Measurements from ENCODE around the gene SRPRA. TPM values are rescaled to one million over a fixed set of nuclear protein-coding genes. Genes with fewer than 3 reads are reported as not detected.

Gene SRPRA
- total and polyA plus RNA-seq, 2 donors (not counting 1 experiment from before 2014, with no cell fraction given): 115 to 136 TPM

- WGBS (ENCODE audit: insufficient coverage): 89% methylated on average over 4 of the region's 5 CpGs
- Histone ChIP-seq H3K4me3 (ENCODE audit: control extremely low read depth in 1 of 5, extremely low read depth in 1 of 5, insufficient read depth in 1 of 5, low read depth in 2 of 5, low read length in 4 of 5) (no peak overlapping the region), H4K20me1 (ENCODE audit: control insufficient read depth, insufficient read depth, low read length, poor library complexity, severe bottlenecking) (no peaks in the 10 kb centered on the region), H3K79me2 (ENCODE audit: control insufficient read depth, insufficient read depth, low read length) (peaks cover 3% of the 10 kb centered on the region), H3K27ac (ENCODE audit: low read length in 2 of 2) (no peak overlapping the region), H3K9ac (ENCODE audit: low read length) (no peak overlapping the region), H3K9me3 (ENCODE audit: control extremely low read depth in 1 of 3, control insufficient read depth in 2 of 3, insufficient read depth in 1 of 3, low read length in 2 of 3) (no peaks in the 10 kb centered on the region), H3K4me1 (ENCODE audit: control insufficient read depth in 2 of 2, insufficient read depth in 2 of 2, low read length in 2 of 2) (peaks cover 4 to 5% of the 10 kb centered on the region in 2 donors), H2AFZ (ENCODE audit: insufficient read depth, low read depth, low read length, poor library complexity, severe bottlenecking) (no peak overlapping the region), H3K36me3 (replicated peaks in 1 of 2; ENCODE audit: control extremely low read depth in 1 of 2, control insufficient read depth in 1 of 2, extremely low read depth in 1 of 2, insufficient read depth in 2 of 2, low read length in 1 of 2) (peaks cover 0 to 46% of the 10 kb centered on the region in 2 experiments), H3K4me2 (replicated peaks; ENCODE audit: low read depth, low read length, poor library complexity, severe bottlenecking) (no peak overlapping the region), H3K27me3 (replicated peaks in 1 of 4; ENCODE audit: control extremely low read depth in 1 of 4, control insufficient read depth in 3 of 4, insufficient read depth in 4 of 4, low read length in 3 of 4) (no peaks in the 10 kb centered on the region)
- peak overlapping the region; percentile 20 for H3K27ac Mint-ChIP-seq
- TF ChIP-seq EZH2 (IDR thresholded peaks at IDR 0.05; ENCODE audit: borderline replicate concordance, insufficient read depth, low read depth, low read length, poor library complexity, severe bottlenecking): no peak
- TF ChIP-seq, protein P1, sequence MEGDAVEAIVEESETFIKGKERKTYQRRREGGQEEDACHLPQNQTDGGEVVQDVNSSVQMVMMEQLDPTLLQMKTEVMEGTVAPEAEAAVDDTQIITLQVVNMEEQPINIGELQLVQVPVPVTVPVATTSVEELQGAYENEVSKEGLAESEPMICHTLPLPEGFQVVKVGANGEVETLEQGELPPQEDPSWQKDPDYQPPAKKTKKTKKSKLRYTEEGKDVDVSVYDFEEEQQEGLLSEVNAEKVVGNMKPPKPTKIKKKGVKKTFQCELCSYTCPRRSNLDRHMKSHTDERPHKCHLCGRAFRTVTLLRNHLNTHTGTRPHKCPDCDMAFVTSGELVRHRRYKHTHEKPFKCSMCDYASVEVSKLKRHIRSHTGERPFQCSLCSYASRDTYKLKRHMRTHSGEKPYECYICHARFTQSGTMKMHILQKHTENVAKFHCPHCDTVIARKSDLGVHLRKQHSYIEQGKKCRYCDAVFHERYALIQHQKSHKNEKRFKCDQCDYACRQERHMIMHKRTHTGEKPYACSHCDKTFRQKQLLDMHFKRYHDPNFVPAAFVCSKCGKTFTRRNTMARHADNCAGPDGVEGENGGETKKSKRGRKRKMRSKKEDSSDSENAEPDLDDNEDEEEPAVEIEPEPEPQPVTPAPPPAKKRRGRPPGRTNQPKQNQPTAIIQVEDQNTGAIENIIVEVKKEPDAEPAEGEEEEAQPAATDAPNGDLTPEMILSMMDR (IDR thresholded peaks at IDR 0.05): no peak
- H3K4me1 Mint-ChIP-seq: peaks cover 11% of the 10 kb centered on the region
- no peak overlapping the region for H3K4me3 Mint-ChIP-seq
- CTCF ChIA-PET: interaction anchor here (1.0 kb wide), 2 partner anchors 13 to 17 kb away, joined by 3 to 6 read pairs; no protein-coding TSS in a partner anchor
- intact Hi-C loops (cut with micrococcal nuclease): no loop called here
- ATAC-seq (ENCODE audit: low read depth) (no peak), DNase-seq (no peak)
- no peaks in the 10 kb centered on the region for H3K9me3 Mint-ChIP-seq (ENCODE audit: insufficient read depth)
- H3K27me3 Mint-ChIP-seq: no peaks in the 10 kb centered on the region
- POLR2A ChIA-PET: no interaction called here
These were observed 25.0 kb upstream of the SRPRA start for GRCh38 chr11:126293726-126294125.

- ChIA-PET POLR2A (no interaction called here), CTCF (interaction anchor here (2.0 kb wide), 1 partner anchor 9 kb away, joined by 7 read pairs; no protein-coding TSS in a partner anchor)
- no peaks in the 10 kb centered on the region for H3K27me3 Mint-ChIP-seq
- peaks cover 7% of the 10 kb centered on the region for H3K79me2 ChIP-seq (ENCODE audit: control insufficient read depth, insufficient read depth, low read length)
- DNase-seq (no peak), ATAC-seq (ENCODE audit: low read depth) (no peak)
- H3K4me2 ChIP-seq (replicated peaks; ENCODE audit: low read depth, low read length, poor library complexity, severe bottlenecking): no peak overlapping the region
- TF ChIP-seq EZH2 (IDR thresholded peaks at IDR 0.05; ENCODE audit: borderline replicate concordance, insufficient read depth, low read depth, low read length, poor library complexity, severe bottlenecking): no peak
- TF ChIP-seq, protein P1 (IDR thresholded peaks at IDR 0.05): no peak
- H3K27ac Mint-ChIP-seq: no peak overlapping the region
- WGBS (ENCODE audit: insufficient coverage): 94% methylated on average over 12 of the region's 12 CpGs
- H3K9ac ChIP-seq (ENCODE audit: low read length): no peak overlapping the region
- H2AFZ ChIP-seq (ENCODE audit: insufficient read depth, low read depth, low read length, poor library complexity, severe bottlenecking): no peak overlapping the region
- no peaks in the 10 kb centered on the region for H4K20me1 ChIP-seq (ENCODE audit: control insufficient read depth, insufficient read depth, low read length, poor library complexity, severe bottlenecking)
- H3K4me3 Mint-ChIP-seq: no peak overlapping the region
- H3K4me1 Mint-ChIP-seq: peaks cover 11% of the 10 kb centered on the region
- peaks cover 4 to 5% of the 10 kb centered on the region in 2 donors for H3K4me1 ChIP-seq (ENCODE audit: control insufficient read depth in 2 of 2, insufficient read depth in 2 of 2, low read length in 2 of 2)
- no peaks in the 10 kb centered on the region for H3K27me3 ChIP-seq (replicated peaks in 1 of 4; ENCODE audit: control extremely low read depth in 1 of 4, control insufficient read depth in 3 of 4, insufficient read depth in 4 of 4, low read length in 3 of 4)
- no peaks in the 10 kb centered on the region for H3K9me3 ChIP-seq (ENCODE audit: control extremely low read depth in 1 of 3, control insufficient read depth in 2 of 3, insufficient read depth in 1 of 3, low read length in 2 of 3)
- intact Hi-C loops (cut with micrococcal nuclease): no loop called here
- H3K4me3 ChIP-seq (ENCODE audit: control extremely low read depth in 1 of 5, extremely low read depth in 1 of 5, insufficient read depth in 1 of 5, low read depth in 2 of 5, low read length in 4 of 5): no peak overlapping the region
- peaks cover 0 to 48% of the 10 kb centered on the region in 2 experiments for H3K36me3 ChIP-seq (replicated peaks in 1 of 2; ENCODE audit: control extremely low read depth in 1 of 2, control insufficient read depth in 1 of 2, extremely low read depth in 1 of 2, insufficient read depth in 2 of 2, low read length in 1 of 2)
- H3K27ac ChIP-seq (ENCODE audit: low read length in 2 of 2): no peak overlapping the region
- no peaks in the 10 kb centered on the region for H3K9me3 Mint-ChIP-seq (ENCODE audit: insufficient read depth)
These were observed 22.2 kb upstream of the SRPRA start for GRCh38 chr11:126290887-126291286.

Data from B cell (primary cell).